ENCODE results near the gene IL36G.
"Not testable (repeated sequence)": the region's sequence is repeated elsewhere in the genome, so short reads cannot be mapped to it uniquely, and the experiment has no call there.

IL36G gene

DNA sequence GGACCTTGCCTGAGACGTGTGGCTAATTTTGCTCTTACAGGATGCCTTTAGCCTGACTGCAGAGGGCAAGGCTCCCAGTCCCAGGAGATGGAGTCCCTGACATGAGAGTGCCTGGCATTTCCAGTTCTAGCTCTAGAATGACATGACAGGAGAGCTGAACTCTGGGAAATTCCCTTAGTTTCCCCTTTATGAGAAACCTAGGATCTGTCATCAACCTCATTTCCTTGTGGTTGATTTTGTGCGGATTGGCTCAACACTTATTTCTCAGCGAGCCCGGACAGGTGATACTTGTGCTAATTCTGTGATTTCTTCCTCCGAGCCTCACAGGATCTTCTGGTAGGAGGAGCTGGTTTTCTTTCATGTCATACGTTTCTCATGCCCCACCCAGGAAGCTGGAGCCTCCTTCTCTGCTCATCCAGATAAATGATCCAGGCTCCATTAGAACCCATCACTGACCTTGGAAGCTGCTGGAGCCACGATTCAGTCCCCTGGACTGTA lies at the start of gene IL36G:
Gene IL36G (plus strand): TSS at position 448 of the 498 bp plus-strand sequence. CDS start 633 bp downstream, outside the sequence.
- DNase-seq (ENCODE audit: low spot score) = no peak

DNA sequence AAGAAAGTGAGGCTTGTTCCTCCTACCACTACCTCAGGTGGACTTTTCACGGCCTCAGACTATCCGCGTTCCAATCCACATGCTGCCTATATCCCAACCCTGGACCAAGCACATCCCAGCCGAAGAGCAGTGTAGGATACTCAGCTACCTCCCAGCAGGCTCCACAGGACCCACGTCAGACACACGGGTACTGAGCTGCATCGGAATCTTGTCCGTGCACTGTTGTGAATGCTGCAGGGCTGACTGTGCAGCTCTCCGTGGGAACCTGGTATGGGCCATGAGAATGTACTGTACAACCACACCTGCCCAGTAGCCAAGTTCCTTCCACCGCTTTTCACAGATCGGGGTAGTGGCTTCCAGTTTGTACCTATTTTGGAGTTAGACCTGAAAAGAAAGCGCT lies 44.5 kb upstream of the IL36G start:
- DNase-seq (ENCODE audit: low spot score) = no peak

DNA sequence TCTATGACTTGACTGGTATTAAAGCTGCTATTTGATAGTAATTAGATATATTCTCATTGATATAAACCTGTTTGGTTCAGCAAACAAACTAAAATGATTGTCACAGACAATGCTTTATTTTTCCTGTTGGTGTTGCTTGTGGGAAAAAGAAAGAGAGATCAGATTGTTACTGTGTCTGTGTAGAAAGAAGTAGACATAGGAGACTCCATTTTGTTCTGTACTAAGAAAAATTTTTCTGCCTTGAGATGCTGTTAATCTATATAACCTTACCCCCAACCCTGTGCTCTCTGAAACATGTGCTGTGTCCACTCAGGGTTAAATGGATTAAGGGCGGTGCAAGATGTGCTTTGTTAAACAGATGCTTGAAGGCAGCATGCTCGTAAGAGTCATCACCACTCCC lies 43.7 kb upstream of the IL36G start:
- not testable (repeated sequence) for DNase-seq (ENCODE audit: low spot score)

DNA sequence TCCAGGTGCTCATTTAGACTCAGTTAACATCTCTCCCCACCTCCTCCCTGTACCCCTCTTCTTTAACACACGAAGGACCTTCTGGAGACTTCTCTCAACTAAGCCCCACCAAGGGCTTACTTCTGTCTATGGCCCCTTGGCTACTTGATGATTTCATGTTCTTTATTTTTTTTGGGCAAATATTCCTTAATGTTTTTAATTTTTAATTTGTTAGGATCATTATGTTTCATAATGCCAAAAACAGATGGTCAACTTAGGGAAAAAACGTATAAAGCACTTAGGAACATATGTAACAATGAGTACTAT lies 40.9 kb upstream of the IL36G start:
- DNase-seq (ENCODE audit: low spot score) = no peak

GRCh38 chr2:112938904-112939303 lies 38.9 kb upstream of the IL36G start:
- no peak for DNase-seq (ENCODE audit: low spot score)

GRCh38 chr2:112939425-112939824 lies 38.4 kb upstream of the IL36G start:
- DNase-seq (ENCODE audit: low spot score) = no peak

DNA sequence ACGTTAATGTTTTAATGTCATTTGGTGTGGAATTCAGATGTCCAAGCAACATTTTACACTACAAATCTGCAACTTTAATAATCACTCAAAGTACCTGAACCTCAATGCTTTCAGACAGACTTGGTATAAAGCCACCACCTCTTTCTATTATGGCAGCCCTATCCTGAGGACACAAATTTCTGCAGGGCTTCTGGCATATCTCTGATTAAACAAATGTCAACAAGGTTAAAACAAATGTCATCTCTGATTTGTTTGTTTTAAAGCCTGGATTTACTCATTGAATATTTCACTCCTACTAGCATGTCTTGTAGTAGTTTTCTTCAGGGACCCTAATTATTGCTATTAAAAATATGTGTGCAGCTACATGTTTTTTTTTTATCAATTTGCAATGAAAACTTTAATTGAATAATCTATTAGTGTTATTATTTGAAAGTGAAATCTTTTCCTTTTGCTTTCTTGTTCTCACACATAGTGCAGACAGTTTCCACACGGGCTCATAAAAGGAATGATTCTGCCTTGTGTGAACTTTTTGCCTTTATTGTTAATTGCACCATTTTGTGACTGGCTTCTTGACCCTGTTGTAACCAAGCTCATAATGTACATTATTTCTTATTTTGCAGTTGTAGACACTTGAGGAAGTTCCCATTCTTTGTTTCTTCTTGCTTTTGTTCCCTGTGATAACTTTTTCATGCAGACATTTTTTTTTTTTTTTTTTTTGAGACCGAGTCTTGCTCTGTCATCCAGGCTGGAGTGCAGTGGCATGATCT lies 36.8 kb upstream of the IL36G start:
- no peak for DNase-seq (ENCODE audit: low spot score)

GRCh38 chr2:112941753-112942653 lies 35.8 kb upstream of the IL36G start:
- peak; percentile 55 for DNase-seq (ENCODE audit: low spot score)

DNA sequence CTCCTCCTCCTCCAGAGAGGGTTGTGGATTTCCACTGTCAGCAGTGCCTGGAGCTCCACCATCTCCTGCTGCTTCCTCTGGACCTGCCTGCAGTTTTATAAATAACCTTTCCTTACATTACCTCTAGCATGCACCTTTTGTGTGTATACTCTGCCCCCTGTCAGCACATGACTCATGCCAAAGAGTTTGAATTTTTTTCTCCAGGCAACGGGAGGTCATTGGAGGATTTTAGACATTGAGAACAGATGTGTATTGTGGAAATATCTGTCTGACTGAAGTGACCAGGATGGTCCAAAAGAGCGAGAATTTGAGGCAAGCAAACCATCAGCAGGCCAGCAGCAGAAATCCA lies 35.2 kb upstream of the IL36G start:
- DNase-seq (ENCODE audit: low spot score) = peak; percentile 5

DNA sequence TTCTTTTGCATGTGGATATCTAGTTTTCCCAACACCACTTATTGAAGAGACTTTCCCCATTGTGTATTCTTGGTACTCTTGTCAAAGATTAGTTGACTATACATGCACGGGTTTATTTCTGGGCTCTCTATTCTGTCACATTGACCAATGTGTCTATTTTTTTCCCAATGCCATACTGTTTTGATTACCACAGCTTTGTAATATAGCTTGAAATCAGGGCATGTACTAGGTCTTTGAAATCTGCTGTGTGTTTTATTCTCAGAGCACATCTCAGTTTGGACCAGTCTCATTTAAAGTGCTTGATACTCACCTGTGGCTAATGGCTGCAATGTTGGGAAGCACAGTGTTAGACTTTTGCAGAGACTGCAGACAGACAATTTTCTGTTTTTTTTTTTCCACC lies 32.8 kb upstream of the IL36G start:
- no peak for DNase-seq (ENCODE audit: low spot score)

DNA sequence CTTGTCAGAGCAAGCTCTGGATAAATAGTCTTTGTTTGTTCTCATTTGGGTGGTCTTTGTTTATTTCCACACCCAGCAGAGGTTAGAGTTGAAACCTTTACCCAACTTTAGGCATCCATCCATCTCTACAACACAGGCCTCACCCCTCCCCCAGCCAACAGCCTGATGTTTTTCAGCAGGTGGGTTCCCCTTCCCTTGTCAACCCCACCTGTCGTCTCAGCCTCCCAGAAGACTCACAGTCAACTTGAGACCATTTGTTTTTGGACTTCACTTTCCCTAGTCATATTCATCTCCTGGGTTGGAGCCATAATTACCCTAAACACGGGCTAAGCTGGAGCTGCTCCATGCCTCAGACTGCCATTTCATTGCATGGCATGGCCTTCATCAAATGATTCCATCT lies 31.7 kb upstream of the IL36G start:
- no peak for DNase-seq (ENCODE audit: low spot score)

DNA sequence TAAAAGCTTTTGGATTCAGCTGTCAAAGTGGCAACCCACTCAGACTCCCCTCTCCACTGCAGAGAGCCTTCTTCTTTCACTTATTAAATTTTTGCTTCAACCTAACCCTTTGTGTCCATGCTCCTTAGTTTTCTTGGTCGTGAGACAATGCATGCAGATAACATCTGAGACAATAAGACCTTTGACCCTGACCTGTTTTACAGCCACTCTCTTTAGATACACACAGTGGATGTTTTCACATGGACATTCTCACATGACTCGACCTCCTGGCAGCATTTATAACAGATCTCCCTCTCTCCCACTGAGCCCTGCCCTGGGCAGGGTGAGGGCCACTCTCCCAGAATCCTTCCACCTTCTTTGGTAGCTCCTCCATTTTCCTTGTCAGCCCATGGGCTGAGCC lies 30.4 kb upstream of the IL36G start:
- DNase-seq (ENCODE audit: low spot score) = no peak

DNA sequence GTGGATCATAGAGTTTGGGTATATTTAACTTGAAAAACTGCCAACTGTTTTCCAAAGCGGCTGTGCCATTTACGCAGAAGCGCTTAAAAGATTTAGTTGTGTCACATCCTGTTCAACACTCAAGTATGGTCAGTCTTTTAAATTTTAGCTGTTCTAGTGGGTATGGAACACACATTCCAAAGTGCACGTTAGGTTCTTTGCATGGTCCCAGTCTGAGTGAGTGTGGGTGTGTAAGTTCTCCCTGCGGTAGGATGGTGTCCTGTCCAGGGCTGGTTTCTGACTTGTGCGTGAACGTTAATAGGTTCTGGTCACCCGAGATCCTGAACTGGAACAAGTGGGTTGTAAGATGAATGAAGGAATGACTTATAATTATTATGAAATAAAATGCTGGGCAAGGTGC lies 28.4 kb upstream of the IL36G start:
- DNase-seq (ENCODE audit: low spot score) = no peak

DNA sequence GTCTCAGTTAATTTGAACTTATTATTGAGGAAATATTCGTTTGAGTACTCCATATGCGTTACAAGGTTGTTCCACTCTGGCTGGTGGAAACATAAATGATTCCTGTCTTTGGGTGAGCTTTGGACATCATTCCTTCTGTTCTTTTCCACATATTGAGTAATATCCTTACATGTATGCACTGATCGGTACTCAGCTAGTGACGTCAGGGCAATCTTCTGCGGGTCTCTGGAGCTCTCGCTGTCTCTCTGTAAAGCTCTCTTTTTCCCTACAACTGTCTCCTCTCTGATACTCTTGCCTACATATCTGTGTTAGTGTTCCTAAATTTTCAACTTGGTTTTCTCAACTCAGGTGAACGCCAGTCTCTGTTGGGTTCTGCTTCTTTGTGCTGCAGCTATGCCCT lies 23.4 kb upstream of the IL36G start:
- DNase-seq (ENCODE audit: low spot score) = no peak

- DNase-seq (ENCODE audit: low spot score) = no peak
Measured at GRCh38 chr2:112957511-112957910, 20.3 kb upstream of the IL36G start.

GRCh38 chr2:112958428-112959108 lies 19.2 kb upstream of the IL36G start:
- peak; percentile 81 for DNase-seq (ENCODE audit: low spot score)

DNA sequence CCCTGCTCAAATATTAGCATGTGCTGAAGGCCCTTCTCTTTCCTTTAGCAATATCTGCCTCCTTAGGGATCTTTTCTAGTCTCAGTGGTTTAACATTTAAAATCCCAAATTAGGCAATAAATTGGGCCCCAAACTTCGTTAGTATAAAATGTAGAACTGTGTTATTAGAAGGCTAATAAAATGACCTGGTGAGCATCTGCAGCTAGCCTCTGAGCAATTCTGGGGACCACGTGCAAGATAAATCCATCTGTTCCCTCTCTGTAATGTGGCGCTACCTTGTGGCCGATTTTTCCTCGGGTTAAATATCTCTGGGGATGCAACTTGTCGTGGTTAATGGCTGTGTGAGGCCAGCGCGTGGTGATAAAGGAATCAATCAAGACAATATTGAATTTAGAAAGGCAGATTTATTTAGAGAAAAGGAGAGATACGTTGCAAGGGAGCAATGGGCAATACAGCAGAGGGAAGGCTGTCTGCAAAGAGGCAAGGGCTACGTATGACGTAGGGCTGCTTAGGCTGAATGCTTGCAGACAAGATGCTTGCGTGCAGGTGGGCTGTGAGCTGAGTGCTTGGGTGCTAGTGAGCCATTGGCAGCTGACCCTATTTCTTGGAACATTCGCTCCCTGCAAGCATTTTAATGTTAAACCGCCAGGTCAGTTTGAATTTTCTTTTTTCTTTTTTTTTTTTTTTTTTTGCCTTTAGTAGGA lies 18.5 kb upstream of the IL36G start:
- peak; percentile 36 for DNase-seq (ENCODE audit: low spot score)

DNA sequence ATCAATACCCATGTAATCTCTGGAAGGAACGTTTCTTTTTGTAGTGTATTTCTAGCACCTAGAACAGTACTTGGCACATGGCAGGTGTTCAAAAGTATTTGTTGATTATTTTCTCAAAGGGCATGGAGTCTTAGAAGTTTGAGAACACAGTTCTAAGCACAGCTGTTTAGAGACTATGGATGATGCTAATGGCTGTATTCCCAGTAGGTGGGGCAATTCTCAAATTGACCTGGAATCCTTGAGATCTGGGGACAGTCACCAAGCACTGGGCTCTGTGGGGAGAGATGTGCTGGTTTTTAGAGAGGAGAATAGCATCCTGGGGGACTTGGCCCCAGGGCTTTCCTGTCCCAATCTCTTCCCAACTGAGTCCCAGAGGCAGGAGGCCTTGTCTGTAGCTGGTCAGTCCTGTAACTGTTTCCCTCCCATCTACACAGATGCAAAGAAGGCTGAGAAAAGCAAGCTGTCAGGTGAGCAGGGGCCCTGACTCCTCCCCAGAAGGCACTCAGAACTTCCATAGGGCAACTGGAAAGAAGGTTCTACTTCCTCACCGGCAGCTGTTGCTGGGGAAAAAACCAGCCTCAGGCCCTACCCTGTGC lies 17.5 kb upstream of the IL36G start:
- DNase-seq (ENCODE audit: low spot score) = no peak

- no peak for DNase-seq (ENCODE audit: low spot score)
Measured at GRCh38 chr2:112962308-112963175, 15.3 kb upstream of the IL36G start.

DNA sequence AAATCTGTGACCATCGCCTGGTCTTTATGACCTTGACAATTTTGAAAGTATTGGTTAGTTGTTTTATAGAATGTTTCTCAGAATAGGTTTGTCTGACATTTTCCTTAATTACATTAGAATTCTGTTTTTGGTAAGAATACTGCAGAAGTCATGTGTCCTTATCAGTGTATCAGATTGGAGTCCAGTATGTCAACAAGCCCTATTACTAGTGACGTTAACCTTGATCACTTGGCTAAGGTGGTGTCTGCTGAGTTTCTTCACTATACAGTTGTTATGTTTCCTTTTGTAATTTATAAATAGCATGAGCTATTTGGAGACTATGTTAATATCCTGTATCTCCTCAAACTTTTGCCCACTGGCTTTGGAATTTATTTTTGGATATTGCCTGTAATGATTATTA lies 10.8 kb upstream of the IL36G start:
- DNase-seq (ENCODE audit: low spot score) = no peak
